GM11168 (cell line): Measurements from ENCODE around the gene SH3RF3.

Source experiments
- in situ Hi-C: fragments of 300-500 bp; cut with MboI; formaldehyde crosslinking; loops from one replicate; pipeline ENCODE4 v1.12.0; 2022; ENCODE audit warnings: low sequenced_read_pairs; ENCODE audit not compliant: unreplicated experiment

The SH3RF3 gene

DNA sequence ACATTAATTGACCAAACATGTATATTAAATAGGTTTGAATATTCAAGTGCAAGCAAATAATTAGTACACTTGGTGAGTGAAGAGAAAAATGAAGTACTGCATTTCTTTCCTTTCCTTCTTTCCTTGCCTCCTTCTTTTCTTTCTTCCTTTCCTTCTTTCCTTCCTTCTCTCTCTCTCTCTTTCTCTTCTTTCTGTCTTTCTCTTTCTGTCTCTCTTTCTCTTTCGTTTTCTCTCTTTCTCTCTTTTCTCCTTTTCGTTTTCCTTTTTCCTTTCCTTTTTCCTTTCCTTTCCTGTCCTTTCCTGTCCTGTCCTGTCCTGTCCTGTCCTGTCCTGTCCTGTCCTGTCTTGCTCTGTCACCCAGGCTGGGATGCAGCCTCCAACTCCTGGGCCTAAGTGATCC lies 119.6 kb downstream of the SH3RF3 start:
- in situ Hi-C loops: no loop called here

DNA sequence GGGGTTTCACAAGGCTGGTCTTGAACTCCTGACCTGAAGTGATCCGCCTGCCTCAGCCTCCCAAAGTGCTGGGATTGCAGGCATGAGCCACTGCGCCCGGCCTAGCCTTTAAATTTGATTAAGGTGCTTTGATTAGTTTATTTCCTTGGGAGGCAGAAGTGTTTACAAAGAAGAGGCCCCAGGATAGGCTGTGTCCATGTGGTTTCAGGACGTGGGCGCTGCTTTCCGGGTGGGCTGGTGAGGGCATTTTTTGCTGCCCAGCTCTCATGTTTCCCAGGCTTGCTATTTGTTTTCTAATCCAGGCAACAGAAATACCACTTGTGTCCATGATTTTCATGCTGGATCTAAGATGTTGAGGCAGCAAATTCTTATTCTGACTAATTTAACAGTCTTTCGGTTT lies 124.2 kb downstream of the SH3RF3 start:
- in situ Hi-C loops: no loop called here

DNA sequence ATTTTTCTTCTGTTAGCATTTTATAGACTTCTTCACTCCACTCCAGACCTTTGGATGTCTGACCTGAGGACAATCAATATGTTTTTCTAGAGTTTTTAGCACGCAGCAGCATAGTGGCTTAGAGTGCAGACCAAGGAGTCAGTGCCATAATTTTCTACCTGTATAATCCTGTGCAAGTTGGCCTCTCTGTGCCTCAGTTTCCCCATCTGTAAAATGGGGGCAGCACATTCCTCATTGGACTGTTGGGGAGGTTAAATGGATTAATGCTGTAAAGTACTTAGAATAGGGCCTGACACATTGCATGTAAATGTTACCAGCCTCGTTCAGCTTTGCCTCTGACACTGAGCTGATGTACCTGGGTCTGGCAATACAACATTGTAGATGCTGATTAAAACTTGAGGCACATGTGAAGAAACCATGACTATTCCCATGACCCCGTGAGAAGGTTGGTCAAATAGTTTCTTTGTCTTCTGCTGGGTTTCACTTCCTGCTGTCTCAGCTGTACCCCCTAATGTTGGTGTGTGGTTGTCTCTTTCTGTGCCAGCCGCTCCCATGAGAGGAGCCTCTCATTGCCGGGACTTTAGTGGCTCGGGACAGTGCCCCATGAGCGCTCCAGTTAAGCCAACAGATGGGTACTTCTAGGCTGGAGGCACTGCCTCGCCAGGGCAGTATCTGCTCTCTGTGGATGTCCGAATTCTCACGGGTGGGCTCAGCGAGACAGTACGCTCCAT lies 125.3 kb downstream of the SH3RF3 start:
- in situ Hi-C loops: no loop called here

DNA sequence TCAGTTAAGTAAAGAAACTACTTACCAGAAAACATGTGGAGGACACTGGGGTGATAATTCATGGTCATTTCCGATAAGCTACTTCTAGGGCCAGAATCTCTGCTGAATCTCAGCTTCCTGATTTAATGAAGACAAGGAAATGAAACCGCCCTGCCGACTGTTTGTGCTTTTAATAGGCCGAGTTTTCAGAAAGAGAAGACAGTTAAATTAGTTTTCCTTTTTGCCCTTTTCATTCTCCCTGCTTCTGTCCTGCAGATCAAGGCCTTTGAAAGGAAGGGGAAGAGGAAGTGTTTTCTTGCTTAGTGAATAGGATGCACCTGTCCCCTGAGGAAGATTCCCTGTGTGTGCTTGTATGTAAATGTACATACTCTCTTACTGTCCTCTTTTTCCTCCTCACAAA lies 126.6 kb downstream of the SH3RF3 start:
- in situ Hi-C loops: no loop called here

DNA sequence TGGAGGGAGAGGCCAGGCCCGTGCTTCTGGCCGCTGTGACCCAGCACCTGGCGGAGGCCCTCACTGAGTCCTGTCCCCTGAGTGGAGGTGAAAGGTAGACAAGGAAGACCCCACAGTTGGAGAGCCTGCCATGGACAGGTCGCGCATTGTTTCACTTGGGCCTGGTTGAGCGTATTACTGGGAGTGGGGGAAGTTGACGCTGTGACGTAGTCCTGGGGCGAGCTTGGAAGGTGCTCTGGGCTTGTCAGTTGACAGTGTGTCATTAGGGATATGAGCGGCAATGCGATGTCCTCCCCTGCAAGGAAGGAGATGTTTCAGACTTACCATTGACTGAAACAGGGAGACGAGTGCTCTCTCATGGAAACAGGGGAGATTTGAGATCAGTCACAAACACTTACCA lies 127.1 kb downstream of the SH3RF3 start:
- in situ Hi-C loops: no loop called here

DNA sequence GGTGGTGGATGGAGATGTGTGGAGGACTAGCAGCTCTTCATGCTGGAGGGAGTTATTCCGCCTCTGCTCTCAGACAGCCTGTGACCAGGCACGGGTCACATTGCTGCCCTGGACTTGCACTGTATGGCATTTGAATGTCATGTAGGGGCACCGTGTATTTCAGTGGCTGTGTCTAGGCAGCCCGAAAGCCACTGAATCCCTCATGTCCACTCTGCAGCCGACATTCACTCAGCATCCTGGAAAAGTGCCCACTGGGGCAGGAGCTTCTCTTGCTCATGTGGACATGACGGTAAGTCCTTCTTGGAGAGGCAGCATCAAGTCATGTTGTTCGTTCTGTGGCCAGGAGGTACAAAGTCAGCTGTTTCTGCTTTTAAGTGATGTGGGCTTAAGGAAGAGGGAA lies 127.9 kb downstream of the SH3RF3 start:
- in situ Hi-C loops: no loop called here

DNA sequence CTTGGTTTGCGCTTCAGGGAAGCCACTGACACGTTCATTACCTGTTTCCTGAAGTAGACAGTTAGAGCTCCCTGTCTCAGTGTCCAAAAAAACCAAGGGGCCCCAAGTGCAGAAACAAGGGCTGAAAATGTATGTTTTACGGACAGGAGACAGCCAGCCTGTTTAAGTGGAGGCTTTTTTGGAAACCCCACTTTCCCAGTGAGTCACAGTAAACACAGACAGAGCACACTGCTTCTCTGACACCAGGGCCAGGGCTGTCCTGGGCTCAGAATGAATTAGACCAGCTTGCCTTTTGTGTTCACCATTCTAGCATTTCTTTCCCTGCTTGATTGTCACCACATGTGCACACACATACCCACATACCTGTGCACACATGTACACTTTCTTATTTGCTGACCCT lies 128.6 kb downstream of the SH3RF3 start:
- in situ Hi-C loops: no loop called here

DNA sequence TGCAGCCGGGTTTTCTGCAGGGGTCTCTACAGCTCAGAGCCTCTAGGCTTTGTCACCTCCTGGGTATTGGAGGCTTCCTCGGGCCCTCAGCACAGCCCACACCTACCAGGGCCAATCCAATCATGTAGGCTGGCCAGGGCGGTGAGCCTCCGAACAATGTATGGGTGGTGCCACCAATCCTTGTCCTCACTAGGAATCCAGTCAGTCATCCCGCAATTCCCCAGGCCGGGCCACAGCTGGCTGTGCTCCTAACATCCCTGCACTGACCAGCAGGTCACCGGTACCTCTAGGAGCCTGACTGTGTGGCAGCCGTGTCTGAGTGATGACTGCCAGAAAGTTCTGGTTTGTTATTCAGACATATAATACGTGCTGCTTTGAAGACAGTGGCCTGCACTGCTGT lies 129.4 kb downstream of the SH3RF3 start:
- in situ Hi-C loops: no loop called here

DNA sequence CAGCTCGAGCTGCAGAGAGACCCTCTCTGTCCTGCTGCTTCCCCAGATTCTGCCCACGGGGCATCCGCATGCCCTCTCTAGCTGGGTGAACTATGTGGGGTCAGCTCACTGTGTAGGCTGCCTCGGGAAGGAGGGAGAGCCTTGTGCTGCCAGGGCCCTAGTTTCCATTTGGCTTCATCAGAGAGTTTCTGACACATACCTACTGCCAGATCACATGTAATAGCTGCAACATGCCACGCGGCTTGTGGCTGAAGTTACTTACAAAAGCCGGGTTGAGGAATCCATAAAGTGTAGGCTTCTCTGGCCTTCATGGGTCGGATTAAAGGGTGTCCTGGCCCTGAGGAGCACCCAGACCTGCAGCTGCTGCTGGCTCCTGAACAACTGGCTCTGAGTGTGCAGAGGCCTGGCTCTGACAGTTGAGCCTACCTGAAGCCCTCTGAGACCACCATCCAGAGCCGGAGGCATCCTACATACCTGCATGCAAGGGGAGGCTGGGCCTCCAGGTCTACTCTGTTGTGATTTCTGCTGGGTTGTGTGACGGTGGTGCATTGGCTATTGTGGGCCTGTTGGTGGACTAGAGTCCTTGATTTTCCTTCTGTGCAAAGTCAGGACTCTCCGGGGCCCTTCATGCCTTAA lies 130.0 kb downstream of the SH3RF3 start:
- in situ Hi-C loops: no loop called here

DNA sequence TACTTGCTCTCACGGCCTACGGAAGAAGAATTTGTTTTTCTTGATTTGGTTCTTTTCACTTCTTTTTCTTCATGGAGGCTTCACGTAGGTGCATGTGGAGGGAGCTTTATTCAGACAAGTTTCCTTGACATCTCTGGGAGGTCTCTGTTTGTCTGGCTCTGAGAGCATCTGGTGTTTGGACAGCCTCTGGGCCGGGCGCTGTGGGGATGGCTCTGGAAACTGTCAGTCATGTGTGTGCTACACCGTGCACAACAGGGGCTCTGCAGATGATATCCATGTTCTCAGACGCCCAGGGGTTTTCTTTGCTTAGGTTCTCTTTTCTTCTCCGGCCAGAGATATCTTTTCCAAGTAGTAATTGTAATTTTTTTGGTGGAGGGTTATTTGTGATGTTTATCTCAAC lies 130.7 kb downstream of the SH3RF3 start:
- in situ Hi-C loops: no loop called here

DNA sequence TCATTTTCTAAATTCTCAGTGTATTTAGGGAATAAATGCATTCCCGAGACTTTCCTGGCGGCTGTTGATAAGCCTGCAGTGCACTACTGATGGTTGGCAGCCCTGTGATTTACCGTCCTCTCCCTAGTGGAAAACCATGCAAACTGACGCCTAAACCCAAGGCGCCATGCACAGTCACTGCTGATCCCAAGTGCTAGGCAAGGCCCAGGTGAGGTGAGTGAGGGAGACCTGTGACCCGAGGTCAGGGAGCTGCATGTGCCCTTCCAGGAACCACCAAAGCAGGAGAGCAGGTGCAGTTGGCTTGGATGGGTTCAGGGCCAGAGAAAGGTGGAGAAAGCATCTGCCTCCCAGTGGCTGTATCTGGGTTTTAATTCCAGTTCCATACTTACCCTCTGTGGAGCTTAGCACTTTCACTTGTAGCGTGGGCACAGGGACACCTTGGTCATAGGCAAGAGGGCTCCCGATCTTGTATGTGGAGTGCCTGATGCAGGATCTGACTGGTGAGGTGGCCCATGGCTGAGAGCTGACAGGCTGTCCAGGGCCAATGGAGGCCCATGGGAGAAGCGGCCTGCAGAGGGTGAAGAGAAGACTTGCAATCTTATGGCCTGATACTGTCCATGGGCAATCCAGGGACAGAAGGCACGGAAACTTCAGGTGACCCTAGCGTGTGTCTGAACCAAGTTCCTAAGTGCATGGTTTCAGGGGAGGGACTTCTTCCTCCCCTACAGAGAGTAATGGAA lies 131.3 kb downstream of the SH3RF3 start:
- in situ Hi-C loops: no loop called here

DNA sequence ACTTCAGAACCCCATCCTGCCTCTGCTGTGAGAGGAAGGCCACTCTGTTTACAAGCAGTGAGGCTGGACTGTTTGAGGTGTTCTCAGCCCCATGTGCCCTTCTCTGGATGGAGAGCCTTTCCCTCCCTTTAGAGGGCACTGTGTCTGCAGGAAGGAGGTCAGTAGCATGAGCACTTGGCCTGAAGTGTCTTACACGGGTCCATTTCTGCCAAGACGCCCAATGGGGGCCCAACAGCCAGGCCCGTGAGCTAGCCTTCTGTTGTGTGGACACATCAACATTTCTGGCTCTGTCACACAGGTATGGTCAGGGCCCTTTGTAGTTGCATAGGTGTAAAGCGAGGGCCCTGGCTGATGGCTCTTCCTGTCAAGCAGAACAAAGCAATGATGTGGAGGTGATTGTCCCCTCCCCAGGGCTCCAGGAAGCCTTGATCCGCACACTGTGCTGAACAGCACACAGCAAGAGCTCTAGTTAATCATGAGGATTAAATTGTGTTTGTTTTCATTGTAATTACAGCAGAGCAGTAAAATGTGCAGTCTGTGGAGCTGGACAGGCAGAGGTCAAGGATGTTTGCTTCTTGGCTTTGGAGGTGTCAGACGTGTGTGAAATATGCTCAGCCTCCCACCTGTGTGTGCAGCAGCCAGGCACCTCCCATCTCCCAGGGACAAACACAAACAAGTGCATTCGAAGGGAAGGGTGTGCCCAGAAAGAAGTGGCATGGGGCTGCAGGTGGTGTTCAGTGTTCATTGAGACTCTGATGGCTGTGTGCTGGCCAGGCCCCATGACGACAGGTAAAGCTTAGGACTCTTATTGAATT lies 132.1 kb downstream of the SH3RF3 start:
- in situ Hi-C loops: no loop called here

DNA sequence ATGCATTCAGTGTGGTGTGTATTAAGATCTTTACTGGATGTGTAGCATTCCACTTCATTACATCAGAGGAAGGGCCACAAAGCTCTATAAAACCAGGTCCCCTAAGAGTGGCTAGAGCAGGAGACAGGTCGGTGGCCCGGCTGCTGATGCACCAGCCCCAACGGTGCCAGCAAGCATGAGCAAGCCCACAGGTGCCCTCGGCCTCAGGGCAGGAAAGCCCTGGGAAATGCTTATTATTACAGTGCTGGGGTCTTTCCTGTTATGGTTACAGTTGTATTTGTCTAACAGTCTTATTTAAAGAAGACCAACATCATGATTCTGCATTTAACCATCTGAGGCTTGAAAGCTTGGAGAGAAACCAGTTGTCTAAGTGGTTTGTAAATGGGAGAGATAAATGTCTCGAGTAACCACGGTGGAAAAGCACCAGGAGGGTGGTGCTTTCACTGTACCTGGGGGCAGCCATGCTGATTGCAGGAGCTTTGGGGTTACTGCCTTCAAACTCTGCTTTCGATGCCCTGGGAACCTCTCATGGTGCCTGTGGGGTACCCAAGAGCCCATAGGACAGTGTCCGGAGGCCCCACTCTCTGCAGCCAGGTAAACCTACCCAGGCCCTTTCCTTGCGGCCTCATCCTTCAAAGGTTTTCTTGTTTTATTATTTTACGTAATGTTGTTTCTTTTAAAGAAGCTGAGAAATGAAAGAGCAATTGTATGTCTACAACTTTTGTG lies 133.1 kb downstream of the SH3RF3 start:
- in situ Hi-C loops: no loop called here

DNA sequence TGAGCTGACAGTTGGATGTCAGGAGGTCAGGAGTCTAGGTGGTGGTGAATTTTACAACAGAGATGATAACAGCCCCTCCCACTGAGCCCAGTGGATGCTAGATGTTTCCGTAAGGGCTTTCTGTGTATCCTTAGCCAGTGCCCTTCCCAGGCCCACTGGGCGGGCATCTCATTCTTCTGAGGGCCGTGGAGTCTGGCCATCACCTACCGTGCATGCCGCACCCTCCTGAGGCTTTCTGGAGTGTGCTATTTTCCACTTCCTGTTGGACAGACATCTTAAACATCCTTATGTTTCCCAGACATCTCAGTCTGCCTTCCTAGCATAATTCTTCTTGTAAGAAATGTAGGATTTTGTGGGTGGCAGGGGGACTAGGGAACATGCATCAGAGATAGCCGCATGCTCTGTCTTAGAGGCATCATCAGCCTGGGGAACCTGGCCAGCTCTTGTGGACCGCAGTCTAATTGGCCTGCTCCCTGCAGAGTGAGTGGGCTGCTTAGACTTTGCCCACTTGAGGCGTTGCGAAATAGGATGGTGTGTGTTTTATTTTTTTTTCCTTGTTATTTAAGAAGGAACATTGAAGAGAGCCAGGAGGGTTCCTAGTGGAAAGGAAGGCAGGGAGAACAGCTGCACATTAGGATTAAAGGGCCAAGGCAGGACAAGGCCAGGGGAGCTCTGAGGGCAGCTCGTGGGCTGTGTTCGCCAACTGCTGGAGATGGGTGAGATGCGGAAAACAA lies 135.8 kb downstream of the SH3RF3 start:
- in situ Hi-C loops: no loop called here

DNA sequence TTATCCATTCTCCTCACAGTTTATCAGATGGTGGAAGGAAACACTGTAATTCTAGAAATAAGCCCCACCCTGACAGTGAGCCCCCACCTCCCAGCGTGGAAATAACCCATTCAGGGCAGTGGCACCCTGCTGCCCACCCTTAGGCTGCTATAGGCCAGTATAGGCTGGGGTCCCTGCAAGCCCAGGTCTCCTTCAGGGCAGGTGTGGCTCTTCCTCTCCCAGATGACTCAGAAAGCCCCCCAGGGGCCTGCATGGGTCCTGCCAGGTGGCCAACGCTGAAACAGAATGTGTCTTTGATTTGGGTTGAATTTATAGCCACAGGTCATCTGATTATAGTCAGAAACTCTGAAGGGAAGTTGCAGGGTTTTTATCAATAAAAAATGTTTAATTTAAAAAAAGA lies 136.4 kb downstream of the SH3RF3 start:
- in situ Hi-C loops: no loop called here

DNA sequence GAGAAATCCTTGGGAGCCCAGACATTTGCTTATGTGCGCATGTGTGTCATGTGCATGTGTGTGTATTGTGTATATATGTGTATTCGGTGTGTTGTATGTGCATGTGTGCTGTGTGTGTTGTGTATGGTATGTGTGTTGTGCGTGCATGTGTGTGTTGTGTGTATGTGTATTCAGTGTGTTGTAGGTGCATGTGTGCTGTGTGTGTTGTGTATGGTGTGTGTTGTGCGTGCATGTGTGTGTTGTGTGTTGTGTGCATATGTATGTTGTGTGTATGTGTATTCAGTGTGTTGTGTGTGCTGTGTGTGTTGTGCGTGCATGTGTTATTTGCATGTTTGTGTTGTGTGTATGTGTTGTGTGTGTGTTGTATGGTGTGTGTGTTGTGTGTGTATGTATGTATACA lies 136.9 kb downstream of the SH3RF3 start:
- in situ Hi-C loops: no loop called here

DNA sequence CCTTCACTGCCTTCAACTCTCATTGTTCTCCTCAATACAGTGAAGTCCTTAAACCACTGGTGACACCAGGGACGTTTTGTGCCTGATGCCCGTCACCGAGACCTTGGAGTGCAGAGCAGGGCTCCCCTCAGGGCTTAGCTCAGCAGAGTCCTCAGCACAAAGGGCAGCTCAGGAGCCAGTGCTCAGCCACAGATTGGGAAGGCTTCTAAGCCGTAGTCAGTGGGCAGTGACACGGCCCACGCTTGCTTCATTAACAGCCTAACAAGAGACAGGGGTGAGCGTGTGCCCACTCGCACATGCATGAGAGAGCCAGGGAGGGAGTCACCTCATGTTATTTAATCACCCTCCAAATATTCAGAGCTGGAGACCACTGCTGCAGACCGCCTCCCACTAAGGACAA lies 137.5 kb downstream of the SH3RF3 start:
- in situ Hi-C loops: no loop called here

DNA sequence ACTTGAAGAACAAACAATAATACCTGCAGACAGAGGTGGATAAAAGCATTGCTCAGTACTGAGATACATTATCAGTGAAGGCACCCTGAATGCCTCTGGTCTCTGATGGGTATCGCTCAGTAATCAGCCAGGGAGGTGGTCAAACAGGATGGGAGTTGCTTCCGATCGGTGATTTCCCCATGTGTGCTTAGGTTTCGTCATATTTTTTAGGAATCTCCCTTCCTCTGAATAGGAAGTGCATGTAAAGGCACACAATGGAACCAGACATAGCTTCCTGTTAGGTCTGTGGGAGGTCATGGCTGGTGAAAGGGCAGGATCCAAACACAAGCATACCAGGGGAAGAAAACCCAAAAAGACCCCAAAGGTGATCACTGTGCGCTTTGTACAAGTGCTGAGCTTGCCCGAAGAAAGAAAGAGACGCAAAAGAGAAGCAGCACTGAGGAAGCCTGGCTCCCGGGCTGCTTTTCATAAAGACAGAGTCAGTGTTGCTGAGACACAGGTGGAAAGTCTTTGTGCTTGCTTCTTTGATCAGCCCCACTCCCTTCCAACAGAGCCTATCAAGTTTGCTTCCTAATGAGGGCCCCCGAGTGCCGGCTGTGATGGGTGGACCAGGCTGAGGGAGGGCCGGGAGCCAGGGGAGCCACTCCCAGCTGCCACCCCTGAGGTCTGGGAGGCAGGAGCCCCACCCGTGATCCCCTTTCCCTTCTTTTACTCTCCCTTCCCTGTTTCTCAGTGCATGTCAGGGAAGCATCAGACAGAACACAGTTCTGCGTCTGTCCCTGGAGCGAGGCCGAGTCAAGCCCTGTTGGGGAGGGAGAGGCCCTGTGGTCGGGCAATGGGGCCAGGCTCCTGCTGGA lies 138.2 kb downstream of the SH3RF3 start:
- in situ Hi-C loops: no loop called here

DNA sequence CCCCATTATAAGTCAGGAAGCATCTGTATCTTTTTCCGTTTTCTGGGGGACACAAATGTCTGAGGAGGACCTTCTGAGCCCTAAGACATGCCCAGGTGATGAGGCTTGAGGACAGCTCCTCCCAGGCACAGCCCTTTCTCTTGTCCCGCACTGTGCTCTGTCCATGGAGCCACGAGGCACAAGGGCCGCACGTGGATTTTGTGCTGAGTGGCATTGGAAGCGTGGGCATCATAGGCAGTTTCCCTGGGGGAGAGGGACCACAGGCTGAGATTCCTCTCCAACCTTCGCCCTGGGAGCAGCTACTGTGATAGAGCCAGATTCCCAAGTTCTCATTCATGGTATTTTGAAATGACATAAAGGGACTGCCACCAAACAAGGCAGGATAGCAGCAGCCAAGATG lies 139.9 kb downstream of the SH3RF3 start:
- in situ Hi-C loops: no loop called here
